Measurements from ENCODE around the gene CNPY1. TPM values are rescaled to one million over a fixed set of nuclear protein-coding genes. Genes with fewer than 3 reads are reported as not detected.

The CNPY1 gene
- total RNA-seq, 4 donors from 2014 or later, result not detected

GRCh38 chr7:155514296-155514695 is 32.1 kb downstream of the CNPY1 start:
- Histone ChIP-seq H3K4me3 (no peak overlapping the region), H3K4me1 (peaks cover 9 to 10% (median 10%) of the 10 kb centered on the region in 4 donors), H3K9me3 (no peaks in the 10 kb centered on the region), H3K36me3 (no peaks in the 10 kb centered on the region), H3K27me3 (peaks cover 0 to 98% (median 31%) of the 10 kb centered on the region in 4 donors), H3K27ac (replicated peaks in 1 of 4) (no peak overlapping the region)
- TF ChIP-seq POLR2A (IDR thresholded peaks at IDR 0.05; ENCODE audit: low read depth) (no peak), POLR2AphosphoS5 (IDR thresholded peaks at IDR 0.05) (no peak), CTCF (IDR thresholded peaks at IDR 0.05) (no peak), EP300 (IDR thresholded peaks at IDR 0.05) (no peak)
- 82% methylated on average over 8 of the region's 8 CpGs for WGBS
- intact Hi-C loops (cut with DNase I), result no loop called here
- DNase-seq (ENCODE audit: extremely low spot score), result no peak

DNA sequence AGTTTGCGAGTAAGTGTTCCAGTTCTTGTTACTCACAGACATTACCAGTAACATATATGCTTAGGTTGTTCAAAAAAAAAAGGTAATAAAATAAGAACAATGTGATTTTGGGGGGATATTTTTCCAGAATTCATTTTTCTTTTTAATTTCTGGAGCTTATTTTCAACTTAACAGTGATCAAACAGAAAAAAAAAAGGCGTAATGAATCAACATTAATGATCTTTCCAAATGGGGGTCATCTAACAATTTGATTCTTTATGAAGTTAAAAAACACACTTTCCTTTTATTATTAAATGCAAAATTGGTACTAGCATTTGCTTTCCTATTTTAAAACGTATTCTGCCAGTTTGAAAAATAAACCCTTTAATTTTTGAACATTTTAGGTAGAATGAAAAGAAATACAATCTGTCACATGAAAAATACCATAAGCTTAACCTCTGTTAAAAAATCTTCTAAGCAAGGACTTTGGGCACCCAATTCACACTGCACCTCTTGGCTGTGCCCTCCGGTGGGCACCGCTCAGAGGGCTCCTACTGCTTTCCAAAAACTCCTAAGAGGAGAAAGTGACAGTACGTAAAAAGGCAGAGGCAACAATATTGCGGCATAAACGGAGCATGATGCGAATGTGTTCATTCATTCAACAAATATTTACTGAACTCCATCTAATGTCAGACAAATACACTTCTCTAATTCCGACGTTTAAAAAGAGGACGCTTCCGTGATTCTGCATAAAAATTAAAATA is 32.6 kb downstream of the CNPY1 start:
- intact Hi-C loops (cut with DNase I), result no loop called here
- 76% methylated on average over 13 of the region's 13 CpGs for WGBS
- Histone ChIP-seq H3K27me3 (peaks cover 0 to 98% (median 36%) of the 10 kb centered on the region in 4 donors), H3K27ac (replicated peaks in 1 of 4) (no peak overlapping the region), H3K4me1 (peaks cover 10 to 11% (median 10%) of the 10 kb centered on the region in 4 donors), H3K9me3 (no peaks in the 10 kb centered on the region), H3K36me3 (no peaks in the 10 kb centered on the region), H3K4me3 (no peak overlapping the region)
- TF ChIP-seq POLR2A (IDR thresholded peaks at IDR 0.05; ENCODE audit: low read depth) (no peak), CTCF (IDR thresholded peaks at IDR 0.05) (no peak), POLR2AphosphoS5 (IDR thresholded peaks at IDR 0.05) (no peak), EP300 (IDR thresholded peaks at IDR 0.05) (no peak)
- no peak for DNase-seq (ENCODE audit: extremely low spot score)

DNA sequence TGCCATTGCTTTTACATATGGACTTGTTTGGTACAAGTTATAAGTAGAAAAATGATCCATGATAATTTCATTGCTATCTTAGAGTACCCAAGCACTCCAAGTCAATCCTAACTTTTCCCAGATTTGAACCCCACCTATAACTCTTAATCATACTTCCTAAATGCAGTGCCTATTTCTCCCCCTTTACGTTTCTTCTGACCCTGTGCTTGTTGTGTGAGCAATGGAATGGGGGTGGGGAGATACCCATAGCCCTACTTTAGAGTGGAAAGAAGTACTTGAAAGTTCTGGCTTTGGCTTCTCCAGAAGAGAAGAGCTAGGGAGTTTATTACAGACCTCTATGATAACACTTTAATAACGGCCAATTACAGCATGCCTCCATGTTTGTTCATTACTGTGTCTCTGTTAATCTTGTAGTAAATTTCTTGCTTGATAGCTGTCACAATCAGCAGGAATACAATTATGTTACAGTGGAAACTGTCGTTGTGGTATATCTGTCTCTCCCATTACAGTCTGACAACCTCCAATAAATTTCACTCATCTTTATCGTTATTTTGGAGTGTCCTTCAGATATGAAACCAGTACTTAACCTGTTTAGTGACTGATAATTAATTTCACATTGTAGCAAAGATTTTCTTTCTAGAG is 34.0 kb downstream of the CNPY1 start:
- intact Hi-C loops (cut with DNase I), result no loop called here
- no peak for TF ChIP-seq POLR2A (IDR thresholded peaks at IDR 0.05; ENCODE audit: low read depth)
- TF ChIP-seq POLR2AphosphoS5 (IDR thresholded peaks at IDR 0.05), result no peak
- TF ChIP-seq EP300 (IDR thresholded peaks at IDR 0.05), result no peak
- no peak for TF ChIP-seq CTCF (IDR thresholded peaks at IDR 0.05)
- Histone ChIP-seq H3K4me1 (peaks cover 10 to 11% (median 10%) of the 10 kb centered on the region in 4 donors), H3K27ac (replicated peaks in 1 of 4) (no peak overlapping the region), H3K4me3 (no peak overlapping the region), H3K9me3 (no peaks in the 10 kb centered on the region), H3K27me3 (peaks cover 0 to 98% (median 47%) of the 10 kb centered on the region in 4 donors), H3K36me3 (no peaks in the 10 kb centered on the region)
- no peak for DNase-seq (ENCODE audit: extremely low spot score)
- 47% methylated on average over 4 of the region's 4 CpGs for WGBS

- 19% methylated on average over 5 of the region's 5 CpGs for WGBS
- H3K36me3 ChIP-seq, result no peaks in the 10 kb centered on the region
- TF ChIP-seq POLR2AphosphoS5 (IDR thresholded peaks at IDR 0.05), result no peak
- TF ChIP-seq POLR2A (IDR thresholded peaks at IDR 0.05; ENCODE audit: low read depth), result no peak
- TF ChIP-seq CTCF (IDR thresholded peaks at IDR 0.05), result no peak
- no peak for TF ChIP-seq EP300 (IDR thresholded peaks at IDR 0.05)
- no peak overlapping the region for H3K27ac ChIP-seq (replicated peaks in 1 of 4)
- H3K27me3 ChIP-seq, result peaks cover 0 to 98% (median 52%) of the 10 kb centered on the region in 4 donors
- H3K4me1 ChIP-seq, result peaks cover 10 to 13% (median 10%) of the 10 kb centered on the region in 4 donors
- intact Hi-C loops (cut with DNase I), result no loop called here
- no peak for DNase-seq (ENCODE audit: extremely low spot score)
- no peak overlapping the region for H3K4me3 ChIP-seq
- H3K9me3 ChIP-seq, result no peaks in the 10 kb centered on the region
These were observed 34.7 kb downstream of the CNPY1 start for GRCh38 chr7:155511702-155511996.
